ENCODE results near the gene UBTD1. TPM values are rescaled to one million over a fixed set of nuclear protein-coding genes. Genes with fewer than 3 reads are reported as not detected.
"Not testable (repeated sequence)": the region's sequence is repeated elsewhere in the genome, so short reads cannot be mapped to it uniquely, and the experiment has no call there.

Gene UBTD1
- total and polyA plus RNA-seq, 8 donors, result 3.9 to 9.0 (median 5.4) TPM

GRCh38 chr10:97465982-97466381 lies 32.7 kb upstream of the UBTD1 start:
- H3K27me3 ChIP-seq, result no peaks in the 10 kb centered on the region
- intact Hi-C loops (cut with DNase I), result no loop called here
- H3K9me3 ChIP-seq, result no peaks in the 10 kb centered on the region
- peaks cover 0 to 2% (median 0%) of the 10 kb centered on the region in 3 donors for H3K4me1 ChIP-seq
- FAIRE-seq, result no peak
- ATAC-seq, result no peak
- H3K4me3 ChIP-seq, result no peak overlapping the region
- H3K36me3 ChIP-seq, result peaks cover 0 to 72% (median 47%) of the 10 kb centered on the region in 3 donors
- TF ChIP-seq CTCF (IDR thresholded peaks at IDR 0.05), result no peak
- no peak overlapping the region for H3K27ac ChIP-seq
- DNase-seq, result no peak
- WGBS, 2 donors, result 92 to 94% methylated on average over 7 of the region's 7 CpGs

GRCh38 chr10:97466755-97467154 lies 32.0 kb upstream of the UBTD1 start:
- intact Hi-C loops (cut with DNase I), result no loop called here
- H3K4me1 ChIP-seq, result peaks cover 0 to 2% (median 0%) of the 10 kb centered on the region in 3 donors
- FAIRE-seq (no peak), ATAC-seq (no peak), DNase-seq (no peak)
- WGBS, 2 donors, result 91 to 93% methylated on average over 4 of the region's 4 CpGs
- no peak for TF ChIP-seq CTCF (IDR thresholded peaks at IDR 0.05)
- peaks cover 0 to 64% (median 42%) of the 10 kb centered on the region in 3 donors for H3K36me3 ChIP-seq
- no peaks in the 10 kb centered on the region for H3K27me3 ChIP-seq
- H3K4me3 ChIP-seq, result no peak overlapping the region
- no peak overlapping the region for H3K27ac ChIP-seq
- no peaks in the 10 kb centered on the region for H3K9me3 ChIP-seq

- WGBS, 2 donors, result 60 to 68% methylated on average over 3 of the region's 3 CpGs
- FAIRE-seq (no peak), DNase-seq (no peak), ATAC-seq (no peak)
- Histone ChIP-seq H3K9me3 (no peaks in the 10 kb centered on the region), H3K4me3 (no peak overlapping the region), H3K27ac (no peak overlapping the region), H3K4me1 (peaks cover 0 to 2% (median 0%) of the 10 kb centered on the region in 3 donors), H3K36me3 (peaks cover 0 to 58% (median 31%) of the 10 kb centered on the region in 3 donors), H3K27me3 (no peaks in the 10 kb centered on the region)
- TF ChIP-seq CTCF (IDR thresholded peaks at IDR 0.05), result no peak
- intact Hi-C loops (cut with DNase I), result no loop called here
Measured at GRCh38 chr10:97468162-97468561, 30.6 kb upstream of the UBTD1 start.

GRCh38 chr10:97468781-97469180 lies 29.9 kb upstream of the UBTD1 start:
- ATAC-seq; H3K4me3 ChIP-seq; DNase-seq; H3K27ac ChIP-seq; H3K27me3 ChIP-seq; H3K9me3 ChIP-seq; intact Hi-C loops (cut with DNase I); H3K4me1 ChIP-seq; FAIRE-seq: not testable (repeated sequence)
- WGBS, 2 donors, result 93 to 97% methylated on average over 9 to 12 of the region's 12 CpGs
- H3K36me3 ChIP-seq, result peaks cover 0 to 61% (median 31%) of the 10 kb centered on the region in 3 donors

- DNase-seq (no peak), ATAC-seq (no peak), FAIRE-seq (no peak)
- WGBS, 2 donors, result 97 to 98% methylated on average over 4 of the region's 4 CpGs
- peaks cover 0 to 47% (median 6%) of the 10 kb centered on the region in 3 donors for H3K36me3 ChIP-seq
- no peak for TF ChIP-seq CTCF (IDR thresholded peaks at IDR 0.05)
- no peak overlapping the region for H3K27ac ChIP-seq
- no peaks in the 10 kb centered on the region for H3K27me3 ChIP-seq
- H3K9me3 ChIP-seq, result no peaks in the 10 kb centered on the region
- intact Hi-C loops (cut with DNase I), result no loop called here
- no peak overlapping the region for H3K4me3 ChIP-seq
- H3K4me1 ChIP-seq, result no peaks in the 10 kb centered on the region
Measured at GRCh38 chr10:97474918-97475317, 23.8 kb upstream of the UBTD1 start.
